HEK293 (cell line): ENCODE measurements around the gene LRRC72.
"Not testable (repeated sequence)": the region's sequence is repeated elsewhere in the genome, so short reads cannot be mapped to it uniquely, and the experiment has no call there.

Experiments used
- CTCF ChIA-PET: fragments of 350-600 bp; formaldehyde crosslinking; extraction: SDS; loops from one replicate; lab custom pipeline; 2021; ENCODE audit warnings: antibody characterized with exemption; lab: Yijun Ruan, JAX
- POLR2A ChIA-PET: fragments of 300-600 bp; formaldehyde crosslinking; extraction: SDS; loops from one replicate; lab custom pipeline; 2020; ENCODE audit warnings: antibody characterized with exemption, inconsistent platforms; lab: Yijun Ruan, JAX
- H3K27ac ChIP-seq: fragments of 200-500 bp; sonication (Bioruptor generic); 2 replicates; pipeline ENCODE4 v1.5.1; 2014; ENCODE audit warnings: low read depth, low read length, control low read depth, inconsistent platforms; ENCODE audit errors: extremely low read depth
- H3K36me3 ChIP-seq, 2 experiments: fragments of 200-500 bp in 1 of 2; sonication (Bioruptor generic) in 1 of 2; 1 replicate in 1 of 2; 2 replicates in 1 of 2; pipeline ENCODE4 v1.5.1; 2014 to 2017; ENCODE audit warnings: inconsistent platforms in 2 of 2, low read length in 2 of 2; ENCODE audit not compliant: control insufficient read depth in 2 of 2, insufficient read depth in 1 of 2
- H3K4me1 ChIP-seq: fragments of 200-500 bp; sonication (Bioruptor generic); 2 replicates; pipeline ENCODE4 v1.5.1; 2014; ENCODE audit warnings: mild to moderate bottlenecking, low read length, inconsistent platforms; ENCODE audit not compliant: control insufficient read depth, insufficient read depth
- H3K4me3 ChIP-seq: 2 replicates; pipeline ENCODE4 v1.5.1; 2011; ENCODE audit warnings: low read depth, mild to moderate bottlenecking, control low read depth, low read length, moderate library complexity
- H3K9me3 ChIP-seq: fragments of 200-500 bp; sonication (Bioruptor generic); 2 replicates; pipeline ENCODE4 v1.5.1; 2014; ENCODE audit warnings: low read depth, low read length, inconsistent platforms; ENCODE audit not compliant: control insufficient read depth, insufficient read depth
- MYNN ChIP-seq: fragments of 450-650 bp; formaldehyde crosslinking; IDR thresholded peaks from 2 replicates; pipeline ENCODE4 v1.5.1; 2016; ENCODE audit warnings: missing biosample characterization, missing genetic modification characterization, borderline replicate concordance
- OVOL3 ChIP-seq: fragments of 450-650 bp; formaldehyde crosslinking; IDR thresholded peaks from 2 replicates; pipeline ENCODE4 v1.5.1; 2016; ENCODE audit warnings: missing biosample characterization, missing genetic modification characterization
- ZFP37 ChIP-seq: fragments of 450-650 bp; formaldehyde crosslinking; IDR thresholded peaks from 2 replicates; pipeline ENCODE4 v1.5.1; 2016; ENCODE audit warnings: missing biosample characterization, missing genetic modification characterization
- ZNF146 ChIP-seq: fragments of 450-650 bp; formaldehyde crosslinking; IDR thresholded peaks from 2 replicates; pipeline ENCODE4 v1.5.1; 2016; ENCODE audit warnings: missing biosample characterization, missing genetic modification characterization
- ZNF214 ChIP-seq: fragments of 450-650 bp; formaldehyde crosslinking; IDR thresholded peaks from 2 replicates; pipeline ENCODE4 v1.5.1; 2017; ENCODE audit warnings: missing biosample characterization, mild to moderate bottlenecking, missing genetic modification characterization, borderline replicate concordance
- ZNF221 ChIP-seq: fragments of 450-650 bp; formaldehyde crosslinking; IDR thresholded peaks from 2 replicates; pipeline ENCODE4 v1.5.1; 2017; ENCODE audit warnings: missing biosample characterization, missing genetic modification characterization, borderline replicate concordance
- ZNF37A ChIP-seq: fragments of 450-650 bp; IDR thresholded peaks from 2 replicates; pipeline ENCODE4 v1.5.1; 2018; ENCODE audit warnings: missing biosample characterization, missing genetic modification characterization
- ZNF513 ChIP-seq: fragments of 450-650 bp; IDR thresholded peaks from 2 replicates; pipeline ENCODE4 v1.5.1; 2018; ENCODE audit warnings: missing biosample characterization, missing genetic modification characterization
- ZNF549 ChIP-seq: fragments of 450-650 bp; IDR thresholded peaks from 2 replicates; pipeline ENCODE4 v1.5.1; 2018; ENCODE audit warnings: missing biosample characterization, missing genetic modification characterization, mild to moderate bottlenecking, inconsistent platforms, moderate library complexity
- ZSCAN30 ChIP-seq: fragments of 450-650 bp; IDR thresholded peaks from 2 replicates; pipeline ENCODE4 v1.5.1; 2018; ENCODE audit warnings: missing biosample characterization, mild to moderate bottlenecking, missing genetic modification characterization, moderate library complexity
- TF ChIP-seq, protein P1 (sequence below): fragments of 450-650 bp; formaldehyde crosslinking; IDR thresholded peaks from 2 replicates; pipeline ENCODE4 v1.5.1; 2016; ENCODE audit warnings: missing biosample characterization, missing genetic modification characterization
- TF ChIP-seq, protein P2 (sequence below): fragments of 450-650 bp; formaldehyde crosslinking; IDR thresholded peaks from 2 replicates; pipeline ENCODE4 v1.5.1; 2017; ENCODE audit warnings: missing biosample characterization, missing genetic modification characterization
- TF ChIP-seq, protein P3 (sequence below): fragments of 450-650 bp; formaldehyde crosslinking; IDR thresholded peaks from 2 replicates; pipeline ENCODE4 v1.5.1; 2017; ENCODE audit warnings: missing biosample characterization, missing genetic modification characterization

LRRC72 gene

DNA sequence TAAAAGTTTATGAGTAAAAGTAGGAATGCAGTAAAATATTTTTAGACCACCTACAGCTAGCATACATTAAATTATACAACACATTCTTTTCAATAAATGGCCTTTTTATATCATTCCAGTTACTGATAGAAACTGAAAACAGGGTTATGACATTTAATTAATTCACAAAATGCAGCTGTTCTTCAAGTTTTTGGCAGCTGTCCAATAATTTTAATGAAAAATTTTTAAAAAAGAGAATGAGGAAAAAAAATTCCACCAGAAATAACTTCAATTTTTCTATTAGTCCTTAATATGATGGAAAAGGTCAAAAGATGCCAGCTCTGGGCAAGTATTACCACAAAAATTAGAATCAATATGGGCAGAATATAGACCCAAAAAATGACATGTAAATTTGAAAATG, 11.9 kb upstream of the LRRC72 start (continued):
- TF ChIP-seq ZFP37 (tag by site-specific recombination) = no peak
- TF ChIP-seq MYNN = no peak
- TF ChIP-seq, protein P1, sequence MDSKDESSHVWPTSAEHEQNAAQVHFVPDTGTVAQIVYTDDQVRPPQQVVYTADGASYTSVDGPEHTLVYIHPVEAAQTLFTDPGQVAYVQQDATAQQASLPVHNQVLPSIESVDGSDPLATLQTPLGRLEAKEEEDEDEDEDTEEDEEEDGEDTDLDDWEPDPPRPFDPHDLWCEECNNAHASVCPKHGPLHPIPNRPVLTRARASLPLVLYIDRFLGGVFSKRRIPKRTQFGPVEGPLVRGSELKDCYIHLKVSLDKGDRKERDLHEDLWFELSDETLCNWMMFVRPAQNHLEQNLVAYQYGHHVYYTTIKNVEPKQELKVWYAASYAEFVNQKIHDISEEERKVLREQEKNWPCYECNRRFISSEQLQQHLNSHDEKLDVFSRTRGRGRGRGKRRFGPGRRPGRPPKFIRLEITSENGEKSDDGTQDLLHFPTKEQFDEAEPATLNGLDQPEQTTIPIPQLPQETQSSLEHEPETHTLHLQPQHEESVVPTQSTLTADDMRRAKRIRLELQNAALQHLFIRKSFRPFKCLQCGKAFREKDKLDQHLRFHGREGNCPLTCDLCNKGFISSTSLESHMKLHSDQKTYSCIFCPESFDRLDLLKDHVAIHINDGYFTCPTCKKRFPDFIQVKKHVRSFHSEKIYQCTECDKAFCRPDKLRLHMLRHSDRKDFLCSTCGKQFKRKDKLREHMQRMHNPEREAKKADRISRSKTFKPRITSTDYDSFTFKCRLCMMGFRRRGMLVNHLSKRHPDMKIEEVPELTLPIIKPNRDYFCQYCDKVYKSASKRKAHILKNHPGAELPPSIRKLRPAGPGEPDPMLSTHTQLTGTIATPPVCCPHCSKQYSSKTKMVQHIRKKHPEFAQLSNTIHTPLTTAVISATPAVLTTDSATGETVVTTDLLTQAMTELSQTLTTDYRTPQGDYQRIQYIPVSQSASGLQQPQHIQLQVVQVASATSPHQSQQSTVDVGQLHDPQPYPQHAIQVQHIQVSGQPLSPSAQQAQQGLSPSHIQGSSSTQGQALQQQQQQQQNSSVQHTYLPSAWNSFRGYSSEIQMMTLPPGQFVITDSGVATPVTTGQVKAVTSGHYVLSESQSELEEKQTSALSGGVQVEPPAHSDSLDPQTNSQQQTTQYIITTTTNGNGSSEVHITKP (tag by site-specific recombination) = no peak

DNA sequence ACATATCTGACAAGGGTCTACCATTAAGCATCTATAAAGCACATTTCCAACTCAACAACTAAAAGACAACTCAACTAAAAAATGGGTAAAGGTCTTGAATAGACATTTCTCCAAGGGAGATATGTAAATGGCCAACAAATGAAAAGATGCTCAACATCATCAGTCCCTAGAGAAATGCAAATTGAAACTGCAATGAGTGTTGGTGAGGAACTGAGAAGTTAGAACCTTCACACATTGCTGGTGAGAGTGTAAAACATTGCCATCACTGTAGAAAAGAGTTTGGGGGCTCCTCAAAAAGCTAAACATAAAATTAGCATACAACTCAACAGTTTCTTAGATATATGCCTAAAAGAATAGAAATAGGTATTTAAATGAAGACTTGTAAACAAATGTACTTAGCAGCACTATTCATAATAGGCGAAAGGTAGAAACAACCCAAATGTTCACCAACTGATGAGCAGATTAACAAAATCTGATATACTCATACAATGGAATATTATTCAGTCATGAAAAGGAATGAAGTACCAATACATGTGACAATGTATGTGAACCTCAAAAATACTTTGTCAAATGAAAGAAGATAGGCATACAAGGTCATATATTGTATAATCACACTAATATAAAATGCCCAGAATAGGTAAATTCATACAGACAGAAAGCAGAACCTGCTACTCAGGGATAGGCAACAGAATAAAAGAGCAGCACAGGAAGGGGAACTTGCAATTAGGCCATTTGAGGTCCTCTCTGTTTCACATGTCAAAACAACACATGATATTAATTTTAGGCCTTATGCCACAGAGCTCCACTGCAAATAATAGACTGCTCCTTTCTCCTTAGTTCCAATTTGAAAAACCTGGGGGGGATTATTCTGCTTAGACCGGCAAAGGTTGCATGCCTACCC, 10.6 kb upstream of the LRRC72 start:
- POLR2A ChIA-PET = no interaction called here
- Histone ChIP-seq H3K9me3 (no peaks in the 10 kb centered on the region), H3K4me1 (no peaks in the 10 kb centered on the region), H3K36me3 (no peaks in the 10 kb centered on the region), H3K4me3 (no peak overlapping the region), H3K27ac (no peak overlapping the region)
- CTCF ChIA-PET = interaction anchor here (1.7 kb wide), 1 partner anchor 48 kb away, joined by 5 read pairs; no protein-coding TSS in a partner anchor
- TF ChIP-seq ZNF146 (tag by site-specific recombination) (peak; percentile 67), ZNF214 (tag by site-specific recombination) (no peak), ZNF221 (no peak)

- H3K9me3 ChIP-seq, POLR2A ChIA-PET, H3K4me3 ChIP-seq, H3K36me3 ChIP-seq, H3K4me1 ChIP-seq, H3K27ac ChIP-seq, CTCF ChIA-PET: not testable (repeated sequence)
- peak; percentile 49; the same call in 1 of the 2 replicates for TF ChIP-seq ZNF146 (tag by site-specific recombination)
These were observed 6.6 kb upstream of the LRRC72 start for GRCh38 chr7:16519985-16520384.

- Histone ChIP-seq H3K36me3 (no peaks in the 10 kb centered on the region), H3K4me1 (peaks cover 5% of the 10 kb centered on the region), H3K4me3 (no peak overlapping the region), H3K27ac (no peak overlapping the region), H3K9me3 (no peaks in the 10 kb centered on the region)
- no peak for TF ChIP-seq ZSCAN30 (tag by site-specific recombination)
- TF ChIP-seq ZNF37A (tag by site-specific recombination) = no peak
- TF ChIP-seq, protein P2, sequence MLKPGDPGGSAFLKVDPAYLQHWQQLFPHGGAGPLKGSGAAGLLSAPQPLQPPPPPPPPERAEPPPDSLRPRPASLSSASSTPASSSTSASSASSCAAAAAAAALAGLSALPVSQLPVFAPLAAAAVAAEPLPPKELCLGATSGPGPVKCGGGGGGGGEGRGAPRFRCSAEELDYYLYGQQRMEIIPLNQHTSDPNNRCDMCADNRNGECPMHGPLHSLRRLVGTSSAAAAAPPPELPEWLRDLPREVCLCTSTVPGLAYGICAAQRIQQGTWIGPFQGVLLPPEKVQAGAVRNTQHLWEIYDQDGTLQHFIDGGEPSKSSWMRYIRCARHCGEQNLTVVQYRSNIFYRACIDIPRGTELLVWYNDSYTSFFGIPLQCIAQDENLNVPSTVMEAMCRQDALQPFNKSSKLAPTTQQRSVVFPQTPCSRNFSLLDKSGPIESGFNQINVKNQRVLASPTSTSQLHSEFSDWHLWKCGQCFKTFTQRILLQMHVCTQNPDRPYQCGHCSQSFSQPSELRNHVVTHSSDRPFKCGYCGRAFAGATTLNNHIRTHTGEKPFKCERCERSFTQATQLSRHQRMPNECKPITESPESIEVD = no peak
- no peak for TF ChIP-seq OVOL3 (tag by site-specific recombination)
- TF ChIP-seq, protein P3, sequence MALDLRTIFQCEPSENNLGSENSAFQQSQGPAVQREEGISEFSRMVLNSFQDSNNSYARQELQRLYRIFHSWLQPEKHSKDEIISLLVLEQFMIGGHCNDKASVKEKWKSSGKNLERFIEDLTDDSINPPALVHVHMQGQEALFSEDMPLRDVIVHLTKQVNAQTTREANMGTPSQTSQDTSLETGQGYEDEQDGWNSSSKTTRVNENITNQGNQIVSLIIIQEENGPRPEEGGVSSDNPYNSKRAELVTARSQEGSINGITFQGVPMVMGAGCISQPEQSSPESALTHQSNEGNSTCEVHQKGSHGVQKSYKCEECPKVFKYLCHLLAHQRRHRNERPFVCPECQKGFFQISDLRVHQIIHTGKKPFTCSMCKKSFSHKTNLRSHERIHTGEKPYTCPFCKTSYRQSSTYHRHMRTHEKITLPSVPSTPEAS (tag by site-specific recombination) = no peak
- no peak for TF ChIP-seq ZNF549
- TF ChIP-seq ZNF513 = no peak
- POLR2A ChIA-PET = no interaction called here
- CTCF ChIA-PET = interaction anchor here (0.7 to 1.2 kb wide), 2 partner anchors 8 to 1096 kb away, joined by 3 read pairs; no protein-coding TSS in a partner anchor
These were observed 2.3 kb upstream of the LRRC72 start for GRCh38 chr7:16524332-16524731.
